Stimulated activated CD4-positive, alpha-beta T cell treated with anti-CD3 and anti-CD28 coated beads, Interleukin-15, amount 100 ng/mL, for 1 hour (primary cell): ENCODE data around the gene XPO6.
"Not testable (repeated sequence)": the region's sequence is repeated elsewhere in the genome, so short reads cannot be mapped to it uniquely, and the experiment has no call there.

Source experiments
- DNase-seq, 2 donors: peaks; one replicate each; pipeline ENCODE4 v3.0.0-alpha.2; 2020; ENCODE audit warnings: low read depth in 1 of 2, low spot score in 1 of 2

XPO6 gene

GRCh38 chr16:28211758-28212531 lies at the start of gene XPO6:
Gene XPO6 (minus strand): TSS chr16:28211965. CDS start chr16:28211368, 597 bp downstream.
- peak; percentile 98 to 100 for DNase-seq

GRCh38 chr16:28260193-28260592 lies 48.4 kb upstream of the XPO6 start:
- no peak for DNase-seq

GRCh38 chr16:28259781-28260150 lies 48.0 kb upstream of the XPO6 start:
- no peak for DNase-seq

GRCh38 chr16:28259091-28259780 lies 47.5 kb upstream of the XPO6 start:
- DNase-seq, result no peak

- no peak for DNase-seq
Measured at GRCh38 chr16:28258567-28258966, 46.8 kb upstream of the XPO6 start.

GRCh38 chr16:28257256-28257655 lies 45.5 kb upstream of the XPO6 start:
- no peak for DNase-seq

GRCh38 chr16:28255838-28256237 lies 44.1 kb upstream of the XPO6 start:
- no peak for DNase-seq

GRCh38 chr16:28254158-28254557 lies 42.4 kb upstream of the XPO6 start:
- DNase-seq, result no peak

GRCh38 chr16:28250999-28251398 lies 39.2 kb upstream of the XPO6 start:
- DNase-seq, result no peak

GRCh38 chr16:28249483-28249882 lies 37.7 kb upstream of the XPO6 start:
- not testable (repeated sequence) for DNase-seq

- no peak for DNase-seq
Measured at GRCh38 chr16:28241924-28242323, 30.2 kb upstream of the XPO6 start.

GRCh38 chr16:28237754-28238357 lies 26.1 kb upstream of the XPO6 start:
- DNase-seq, result no peak

GRCh38 chr16:28231763-28232162 lies 20.0 kb upstream of the XPO6 start:
- DNase-seq, result no peak

- DNase-seq, result not testable (repeated sequence)
Measured at GRCh38 chr16:28223909-28224308, 12.1 kb upstream of the XPO6 start.

GRCh38 chr16:28219777-28220176 lies 8.0 kb upstream of the XPO6 start:
- not testable (repeated sequence) for DNase-seq

GRCh38 chr16:28219282-28219681 lies 7.5 kb upstream of the XPO6 start:
- DNase-seq, result no peak

- peak in 1 of 2 donors; percentile 35 for DNase-seq
Measured at GRCh38 chr16:28218109-28218508, 6.3 kb upstream of the XPO6 start.

- no peak for DNase-seq
Measured at GRCh38 chr16:28217326-28217725, 5.6 kb upstream of the XPO6 start.

GRCh38 chr16:28213396-28213795 lies 1.6 kb upstream of the XPO6 start:
- no peak for DNase-seq

GRCh38 chr16:28212532-28212873 lies 738 bp upstream of the XPO6 start:
- no peak for DNase-seq

- DNase-seq, result peak; percentile 42 to 61
Measured at GRCh38 chr16:28210979-28211588, 681 bp downstream of the XPO6 start.

- no peak for DNase-seq
Measured at GRCh38 chr16:28210264-28210663, 1.5 kb downstream of the XPO6 start.
